ENCODE results near the gene ZC3H8.
A peak's percentile ranks its signal among the peaks of the same experiment; 100 is the strongest.

Gene ZC3H8

DNA sequence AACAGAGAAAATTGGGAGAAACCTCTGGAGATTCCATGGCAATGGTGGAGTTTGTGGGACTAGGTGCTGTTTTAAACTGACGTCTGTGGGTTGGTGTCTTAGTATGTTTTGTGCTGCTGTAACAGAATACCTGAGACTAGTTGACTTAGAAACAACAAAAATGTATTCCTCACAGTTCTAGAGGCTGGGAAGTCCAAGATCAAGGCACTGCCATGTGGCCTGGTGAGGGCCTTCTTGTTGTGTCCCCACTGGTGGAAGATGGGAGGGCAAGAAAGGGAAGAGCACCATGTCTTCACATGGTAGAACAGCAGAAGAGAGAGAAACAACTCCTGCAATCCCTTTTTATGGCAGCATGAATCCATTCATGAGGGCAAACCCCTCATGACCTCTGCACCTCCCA lies 13.7 kb upstream of the ZC3H8 start:
- Histone ChIP-seq H4K20me1 (ENCODE audit: insufficient read depth, low read length) (no peaks in the 10 kb centered on the region), H3K79me2 (ENCODE audit: low read length) (no peaks in the 10 kb centered on the region), H3K4me2 (ENCODE audit: low read length) (no peak overlapping the region), H3K36me3 (replicated peaks; ENCODE audit: low read depth, low read length) (no peaks in the 10 kb centered on the region), H3K27ac (ENCODE audit: low read length) (no peak overlapping the region), H3K4me1 (ENCODE audit: low read length) (no peaks in the 10 kb centered on the region), H3K4me3 (ENCODE audit: low read length) (no peak overlapping the region), H3K9me3 (ENCODE audit: insufficient read depth, low read length) (no peaks in the 10 kb centered on the region), H3K9ac (ENCODE audit: low read length) (no peak overlapping the region), H2AFZ (ENCODE audit: low read depth, low read length) (no peak overlapping the region), H3K27me3 (ENCODE audit: low read depth, low read length) (no peaks in the 10 kb centered on the region)
- TF ChIP-seq, protein P1, sequence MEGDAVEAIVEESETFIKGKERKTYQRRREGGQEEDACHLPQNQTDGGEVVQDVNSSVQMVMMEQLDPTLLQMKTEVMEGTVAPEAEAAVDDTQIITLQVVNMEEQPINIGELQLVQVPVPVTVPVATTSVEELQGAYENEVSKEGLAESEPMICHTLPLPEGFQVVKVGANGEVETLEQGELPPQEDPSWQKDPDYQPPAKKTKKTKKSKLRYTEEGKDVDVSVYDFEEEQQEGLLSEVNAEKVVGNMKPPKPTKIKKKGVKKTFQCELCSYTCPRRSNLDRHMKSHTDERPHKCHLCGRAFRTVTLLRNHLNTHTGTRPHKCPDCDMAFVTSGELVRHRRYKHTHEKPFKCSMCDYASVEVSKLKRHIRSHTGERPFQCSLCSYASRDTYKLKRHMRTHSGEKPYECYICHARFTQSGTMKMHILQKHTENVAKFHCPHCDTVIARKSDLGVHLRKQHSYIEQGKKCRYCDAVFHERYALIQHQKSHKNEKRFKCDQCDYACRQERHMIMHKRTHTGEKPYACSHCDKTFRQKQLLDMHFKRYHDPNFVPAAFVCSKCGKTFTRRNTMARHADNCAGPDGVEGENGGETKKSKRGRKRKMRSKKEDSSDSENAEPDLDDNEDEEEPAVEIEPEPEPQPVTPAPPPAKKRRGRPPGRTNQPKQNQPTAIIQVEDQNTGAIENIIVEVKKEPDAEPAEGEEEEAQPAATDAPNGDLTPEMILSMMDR (IDR thresholded peaks at IDR 0.05; ENCODE audit: low read depth, low read length) = no peak
- TF ChIP-seq EZH2phosphoT487 (IDR thresholded peaks at IDR 0.05; ENCODE audit: low read depth) = no peak

DNA sequence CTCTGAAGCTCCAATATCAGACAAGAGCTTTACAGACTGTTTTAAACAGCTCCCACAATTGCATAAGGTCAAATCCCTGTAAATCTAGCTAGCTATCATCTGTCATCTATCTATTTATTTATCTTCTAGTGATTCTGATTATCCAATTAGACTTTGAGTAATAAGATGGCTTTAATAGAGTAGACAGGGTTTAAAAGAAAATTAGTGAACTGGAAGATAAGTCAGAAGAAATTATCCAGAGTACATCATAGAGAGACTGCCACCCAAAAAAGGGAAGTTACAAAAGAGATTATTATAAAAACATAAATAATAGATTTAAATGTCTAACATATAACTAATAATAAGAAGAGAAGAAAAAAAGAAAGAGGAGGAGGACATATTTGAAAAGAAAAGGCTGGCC lies 8.0 kb upstream of the ZC3H8 start:
- no peaks in the 10 kb centered on the region for H3K36me3 ChIP-seq (replicated peaks; ENCODE audit: low read depth, low read length)
- no peaks in the 10 kb centered on the region for H3K79me2 ChIP-seq (ENCODE audit: low read length)
- peaks cover 7% of the 10 kb centered on the region; the same call in 1 of the 2 replicates for H3K9me3 ChIP-seq (ENCODE audit: insufficient read depth, low read length)
- TF ChIP-seq, protein P1 (IDR thresholded peaks at IDR 0.05; ENCODE audit: low read depth, low read length) = no peak
- no peak for TF ChIP-seq EZH2phosphoT487 (IDR thresholded peaks at IDR 0.05; ENCODE audit: low read depth)
- peaks cover 7% of the 10 kb centered on the region for H3K4me1 ChIP-seq (ENCODE audit: low read length)
- no peak overlapping the region for H3K27ac ChIP-seq (ENCODE audit: low read length)
- H3K27me3 ChIP-seq (ENCODE audit: low read depth, low read length) = no peaks in the 10 kb centered on the region
- no peak overlapping the region for H3K9ac ChIP-seq (ENCODE audit: low read length)
- H3K4me3 ChIP-seq (ENCODE audit: low read length) = no peak overlapping the region
- H3K4me2 ChIP-seq (ENCODE audit: low read length) = no peak overlapping the region
- H4K20me1 ChIP-seq (ENCODE audit: insufficient read depth, low read length) = no peaks in the 10 kb centered on the region
- H2AFZ ChIP-seq (ENCODE audit: low read depth, low read length) = no peak overlapping the region

DNA sequence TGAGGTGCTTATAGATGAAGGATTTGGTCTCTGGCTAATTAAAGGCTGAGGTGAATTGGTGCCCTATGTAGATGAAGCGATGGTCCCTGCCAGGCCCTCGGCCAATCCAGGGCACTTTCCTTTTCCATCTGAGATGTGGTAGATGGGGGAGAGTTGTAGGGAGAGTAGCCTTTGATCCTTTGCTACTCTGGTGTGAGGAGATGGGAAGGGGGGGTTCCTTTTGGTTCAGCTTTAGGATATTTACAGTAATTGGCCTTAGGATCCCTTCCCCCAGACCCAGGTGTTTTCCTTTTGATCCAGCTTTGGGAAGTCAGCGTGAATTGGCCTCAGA lies 5.4 kb upstream of the ZC3H8 start:
- peaks cover 7% of the 10 kb centered on the region; the same call in 1 of the 2 replicates for H3K9me3 ChIP-seq (ENCODE audit: insufficient read depth, low read length)
- TF ChIP-seq, protein P1 (IDR thresholded peaks at IDR 0.05; ENCODE audit: low read depth, low read length) = no peak
- TF ChIP-seq EZH2phosphoT487 (IDR thresholded peaks at IDR 0.05; ENCODE audit: low read depth) = no peak
- no peak overlapping the region for H3K9ac ChIP-seq (ENCODE audit: low read length)
- peak overlapping the region; percentile 98 for H2AFZ ChIP-seq (ENCODE audit: low read depth, low read length)
- H3K79me2 ChIP-seq (ENCODE audit: low read length) = no peaks in the 10 kb centered on the region
- peaks cover 14% of the 10 kb centered on the region for H3K4me1 ChIP-seq (ENCODE audit: low read length)
- H3K27me3 ChIP-seq (ENCODE audit: low read depth, low read length) = no peaks in the 10 kb centered on the region
- H4K20me1 ChIP-seq (ENCODE audit: insufficient read depth, low read length) = no peaks in the 10 kb centered on the region
- no peak overlapping the region for H3K4me3 ChIP-seq (ENCODE audit: low read length)
- no peaks in the 10 kb centered on the region for H3K36me3 ChIP-seq (replicated peaks; ENCODE audit: low read depth, low read length)
- no peak overlapping the region for H3K4me2 ChIP-seq (ENCODE audit: low read length)
- no peak overlapping the region for H3K27ac ChIP-seq (ENCODE audit: low read length)

DNA sequence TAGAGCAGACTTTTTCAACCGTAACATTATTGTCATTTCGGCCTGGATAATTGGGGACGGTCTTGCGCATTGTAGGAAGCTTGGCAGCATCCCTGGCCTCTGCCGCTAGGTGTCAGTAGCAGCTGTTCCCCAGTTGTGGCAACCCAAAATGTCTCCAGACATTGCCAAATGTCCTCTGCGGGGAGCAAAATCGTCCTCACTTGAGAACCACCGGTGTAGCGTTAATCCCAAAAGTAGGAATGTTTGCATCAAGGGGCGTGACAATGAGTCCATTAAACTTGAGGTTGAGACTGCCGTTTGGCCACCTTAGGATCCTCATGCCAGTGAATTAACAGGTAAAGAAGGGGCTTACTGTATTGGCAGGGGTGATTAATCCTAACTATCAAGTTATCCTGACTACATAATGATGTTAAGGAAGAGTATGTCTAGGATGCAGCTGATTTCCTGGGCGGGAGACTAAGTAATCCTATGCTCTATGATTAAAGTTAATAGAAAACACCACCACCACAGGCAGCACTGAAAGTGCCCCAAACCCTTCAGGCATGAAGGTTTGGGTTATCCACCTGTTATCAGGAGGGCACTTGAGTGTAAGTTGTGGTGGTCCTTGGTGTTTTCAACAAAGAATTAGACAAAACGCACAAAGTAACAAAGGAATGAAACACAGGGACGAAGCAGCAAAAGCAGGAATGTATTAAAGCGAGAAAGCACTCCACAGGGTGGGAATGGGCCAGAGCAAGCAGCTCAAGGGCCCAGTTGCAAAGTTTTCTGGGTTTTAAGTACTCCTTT lies 4.9 kb upstream of the ZC3H8 start:
- H2AFZ ChIP-seq (ENCODE audit: low read depth, low read length) = peak overlapping the region; percentile 98
- no peaks in the 10 kb centered on the region for H3K36me3 ChIP-seq (replicated peaks; ENCODE audit: low read depth, low read length)
- H3K9ac ChIP-seq (ENCODE audit: low read length) = peak overlapping the region; percentile 42; the same call in 1 of the 2 replicates
- no peaks in the 10 kb centered on the region for H3K27me3 ChIP-seq (ENCODE audit: low read depth, low read length)
- peak overlapping the region; percentile 71 for H3K4me3 ChIP-seq (ENCODE audit: low read length)
- H3K4me2 ChIP-seq (ENCODE audit: low read length) = peak overlapping the region; percentile 91
- H3K79me2 ChIP-seq (ENCODE audit: low read length) = peaks cover under 1% of the 10 kb centered on the region; the same call in 1 of the 2 replicates
- peaks cover 7% of the 10 kb centered on the region; the same call in 1 of the 2 replicates for H3K9me3 ChIP-seq (ENCODE audit: insufficient read depth, low read length)
- H3K4me1 ChIP-seq (ENCODE audit: low read length) = peaks cover 14% of the 10 kb centered on the region
- no peak overlapping the region for H3K27ac ChIP-seq (ENCODE audit: low read length)
- no peaks in the 10 kb centered on the region for H4K20me1 ChIP-seq (ENCODE audit: insufficient read depth, low read length)
- TF ChIP-seq EZH2phosphoT487 (IDR thresholded peaks at IDR 0.05; ENCODE audit: low read depth) = no peak
- TF ChIP-seq, protein P1 (IDR thresholded peaks at IDR 0.05; ENCODE audit: low read depth, low read length) = peak; percentile 95

Data from OCI-LY3 (cell line).